Measurements from ENCODE around the gene FBLN1. TPM values are rescaled to one million over a fixed set of nuclear protein-coding genes. Genes with fewer than 3 reads are reported as not detected.

FBLN1 gene
- total and polyA plus RNA-seq, 9 of the 15 experiments (the other 6 are each of a cell fraction or from before 2014, with no cell fraction given): 0.66 TPM; not detected in 8

- Histone ChIP-seq H3K4me2 (ENCODE audit: insufficient read depth, low read length) (no peak overlapping the region), H3K27ac (ENCODE audit: extremely low read depth, low read depth, low read length) (no peak overlapping the region), H3K9me3 (replicated peaks; ENCODE audit: control insufficient read depth, insufficient read depth, low read depth, low read length) (no peaks in the 10 kb centered on the region), H3K9me1 (ENCODE audit: control insufficient read depth, insufficient read depth, low read length) (no peaks in the 10 kb centered on the region), H3K9ac (ENCODE audit: insufficient read depth in 1 of 2, low read depth in 2 of 2, low read length in 2 of 2) (no peak overlapping the region), H2AFZ (ENCODE audit: low read depth, low read length) (no peak overlapping the region), H4K20me1 (replicated peaks; ENCODE audit: control insufficient read depth, insufficient read depth, low read length) (no peaks in the 10 kb centered on the region), H3K27me3 (ENCODE audit: control insufficient read depth in 2 of 2, insufficient read depth in 2 of 2, low read length in 2 of 2) (peaks cover 0 to 10% of the 10 kb centered on the region in 2 experiments; a peak in 2 of 5 replicates), H3K4me3 (no peak overlapping the region), H3K79me2 (ENCODE audit: control insufficient read depth, insufficient read depth, low read length) (no peaks in the 10 kb centered on the region), H3K4me1 (replicated peaks in 1 of 2; ENCODE audit: control insufficient read depth in 2 of 2, insufficient read depth in 2 of 2, low read length in 2 of 2) (no peaks in the 10 kb centered on the region), H3K36me3 (ENCODE audit: control insufficient read depth, insufficient read depth, low read length) (no peaks in the 10 kb centered on the region)
- POLR2A ChIA-PET: interaction anchor here (0.6 kb wide), 1 partner anchor 987 kb away, joined by 3 read pairs; no protein-coding TSS in a partner anchor
- ATAC-seq: no peak
- DNase-seq (ENCODE audit: extremely low read depth in 1 of 4, low spot score in 3 of 4): no peak
- WGBS (ENCODE audit: insufficient coverage, low coverage, missing lambda C conversion rate): 0% methylated on average over 4 of the region's 4 CpGs
- BruUV-seq (replicated peaks): no TSS peak
- intact Hi-C loops (cut with micrococcal nuclease): no loop called here
- in situ Hi-C loops (cut with MboI): no loop called here
- CTCF ChIA-PET (ENCODE audit: low intra/inter-chr PET ratio): no interaction called here
- no peak for FAIRE-seq
- no peak for TF ChIP-seq SAP30 (IDR thresholded peaks at IDR 0.05; ENCODE audit: borderline replicate concordance, insufficient read depth, low read depth, low read length, poor library complexity, severe bottlenecking)
- TF ChIP-seq, protein P1, sequence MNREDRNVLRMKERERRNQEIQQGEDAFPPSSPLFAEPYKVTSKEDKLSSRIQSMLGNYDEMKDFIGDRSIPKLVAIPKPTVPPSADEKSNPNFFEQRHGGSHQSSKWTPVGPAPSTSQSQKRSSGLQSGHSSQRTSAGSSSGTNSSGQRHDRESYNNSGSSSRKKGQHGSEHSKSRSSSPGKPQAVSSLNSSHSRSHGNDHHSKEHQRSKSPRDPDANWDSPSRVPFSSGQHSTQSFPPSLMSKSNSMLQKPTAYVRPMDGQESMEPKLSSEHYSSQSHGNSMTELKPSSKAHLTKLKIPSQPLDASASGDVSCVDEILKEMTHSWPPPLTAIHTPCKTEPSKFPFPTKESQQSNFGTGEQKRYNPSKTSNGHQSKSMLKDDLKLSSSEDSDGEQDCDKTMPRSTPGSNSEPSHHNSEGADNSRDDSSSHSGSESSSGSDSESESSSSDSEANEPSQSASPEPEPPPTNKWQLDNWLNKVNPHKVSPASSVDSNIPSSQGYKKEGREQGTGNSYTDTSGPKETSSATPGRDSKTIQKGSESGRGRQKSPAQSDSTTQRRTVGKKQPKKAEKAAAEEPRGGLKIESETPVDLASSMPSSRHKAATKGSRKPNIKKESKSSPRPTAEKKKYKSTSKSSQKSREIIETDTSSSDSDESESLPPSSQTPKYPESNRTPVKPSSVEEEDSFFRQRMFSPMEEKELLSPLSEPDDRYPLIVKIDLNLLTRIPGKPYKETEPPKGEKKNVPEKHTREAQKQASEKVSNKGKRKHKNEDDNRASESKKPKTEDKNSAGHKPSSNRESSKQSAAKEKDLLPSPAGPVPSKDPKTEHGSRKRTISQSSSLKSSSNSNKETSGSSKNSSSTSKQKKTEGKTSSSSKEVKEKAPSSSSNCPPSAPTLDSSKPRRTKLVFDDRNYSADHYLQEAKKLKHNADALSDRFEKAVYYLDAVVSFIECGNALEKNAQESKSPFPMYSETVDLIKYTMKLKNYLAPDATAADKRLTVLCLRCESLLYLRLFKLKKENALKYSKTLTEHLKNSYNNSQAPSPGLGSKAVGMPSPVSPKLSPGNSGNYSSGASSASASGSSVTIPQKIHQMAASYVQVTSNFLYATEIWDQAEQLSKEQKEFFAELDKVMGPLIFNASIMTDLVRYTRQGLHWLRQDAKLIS (CRISPR knock-in tag; IDR thresholded peaks at IDR 0.05): no peak
- no peak for TF ChIP-seq MCM5 (IDR thresholded peaks at IDR 0.05; ENCODE audit: low read depth)
- TF ChIP-seq ZNF165 (CRISPR knock-in tag; IDR thresholded peaks at IDR 0.05; ENCODE audit: borderline replicate concordance): no peak
- TF ChIP-seq SMAD4 (CRISPR knock-in tag; conservative IDR thresholded peaks at IDR 0.05): no peak
- no peak for TF ChIP-seq EP400 (IDR thresholded peaks at IDR 0.05)
- no peak for TF ChIP-seq TCF3 (CRISPR knock-in tag; IDR thresholded peaks at IDR 0.05)
- no peak for TF ChIP-seq RFX5 (IDR thresholded peaks at IDR 0.05; ENCODE audit: low read depth, low read length)
- TF ChIP-seq HNRNPK (IDR thresholded peaks at IDR 0.05; ENCODE audit: low read depth, low read length, poor library complexity, severe bottlenecking): no peak
- TF ChIP-seq ZNF197 (CRISPR knock-in tag; IDR thresholded peaks at IDR 0.05; ENCODE audit: low read depth): no peak
- no peak for TF ChIP-seq MECOM (CRISPR knock-in tag; IDR thresholded peaks at IDR 0.05)
- TF ChIP-seq ZBED1 (IDR thresholded peaks at IDR 0.05): no peak
- no peak for TF ChIP-seq TCF7 (IDR thresholded peaks at IDR 0.05; ENCODE audit: borderline replicate concordance)
- TF ChIP-seq, protein P2, sequence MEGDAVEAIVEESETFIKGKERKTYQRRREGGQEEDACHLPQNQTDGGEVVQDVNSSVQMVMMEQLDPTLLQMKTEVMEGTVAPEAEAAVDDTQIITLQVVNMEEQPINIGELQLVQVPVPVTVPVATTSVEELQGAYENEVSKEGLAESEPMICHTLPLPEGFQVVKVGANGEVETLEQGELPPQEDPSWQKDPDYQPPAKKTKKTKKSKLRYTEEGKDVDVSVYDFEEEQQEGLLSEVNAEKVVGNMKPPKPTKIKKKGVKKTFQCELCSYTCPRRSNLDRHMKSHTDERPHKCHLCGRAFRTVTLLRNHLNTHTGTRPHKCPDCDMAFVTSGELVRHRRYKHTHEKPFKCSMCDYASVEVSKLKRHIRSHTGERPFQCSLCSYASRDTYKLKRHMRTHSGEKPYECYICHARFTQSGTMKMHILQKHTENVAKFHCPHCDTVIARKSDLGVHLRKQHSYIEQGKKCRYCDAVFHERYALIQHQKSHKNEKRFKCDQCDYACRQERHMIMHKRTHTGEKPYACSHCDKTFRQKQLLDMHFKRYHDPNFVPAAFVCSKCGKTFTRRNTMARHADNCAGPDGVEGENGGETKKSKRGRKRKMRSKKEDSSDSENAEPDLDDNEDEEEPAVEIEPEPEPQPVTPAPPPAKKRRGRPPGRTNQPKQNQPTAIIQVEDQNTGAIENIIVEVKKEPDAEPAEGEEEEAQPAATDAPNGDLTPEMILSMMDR (IDR thresholded peaks at IDR 0.05 in 2 of 3, conservative IDR thresholded peaks at IDR 0.05 in 1 of 3; ENCODE audit: insufficient read depth in 2 of 3, low read depth in 1 of 3, low read length in 3 of 3): no peak
- TF ChIP-seq CHD1 (IDR thresholded peaks at IDR 0.05; ENCODE audit: low read length): no peak
- no peak for TF ChIP-seq TAF7 (tag; IDR thresholded peaks at IDR 0.05)
- TF ChIP-seq TEAD2 (tag; IDR thresholded peaks at IDR 0.05): no peak
- TF ChIP-seq, protein P3, sequence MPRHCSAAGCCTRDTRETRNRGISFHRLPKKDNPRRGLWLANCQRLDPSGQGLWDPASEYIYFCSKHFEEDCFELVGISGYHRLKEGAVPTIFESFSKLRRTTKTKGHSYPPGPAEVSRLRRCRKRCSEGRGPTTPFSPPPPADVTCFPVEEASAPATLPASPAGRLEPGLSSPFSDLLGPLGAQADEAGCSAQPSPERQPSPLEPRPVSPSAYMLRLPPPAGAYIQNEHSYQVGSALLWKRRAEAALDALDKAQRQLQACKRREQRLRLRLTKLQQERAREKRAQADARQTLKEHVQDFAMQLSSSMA (CRISPR knock-in tag; IDR thresholded peaks at IDR 0.05): no peak
Measured at GRCh38 chr22:45488764-45489370, 13.8 kb upstream of the FBLN1 start.

Data from K562 (cell line).